Esophagus squamous epithelium (tissue), 4 donors: ENCODE data around the gene FNBP1L.

Source experiments
- POLR2A ChIP-seq, 4 donors: fragments of 450-650 bp; IDR thresholded peaks; one replicate each; pipeline ENCODE4 v1.6.1; 2017; ENCODE audit warnings: antibody characterized with exemption in 4 of 4, mild to moderate bottlenecking in 4 of 4, moderate library complexity in 3 of 4
- TF ChIP-seq, protein P1 (sequence below), 6 experiments: fragments of 450-650 bp in 4 of 6; fragments of 200-600 bp in 2 of 6; sonication (generic) in 2 of 6; IDR thresholded peaks; one replicate each; pipeline ENCODE4 v1.5.1; 2016 to 2019; ENCODE audit warnings: antibody characterized with exemption in 6 of 6, mild to moderate bottlenecking in 4 of 6, moderate library complexity in 4 of 6

DNA sequence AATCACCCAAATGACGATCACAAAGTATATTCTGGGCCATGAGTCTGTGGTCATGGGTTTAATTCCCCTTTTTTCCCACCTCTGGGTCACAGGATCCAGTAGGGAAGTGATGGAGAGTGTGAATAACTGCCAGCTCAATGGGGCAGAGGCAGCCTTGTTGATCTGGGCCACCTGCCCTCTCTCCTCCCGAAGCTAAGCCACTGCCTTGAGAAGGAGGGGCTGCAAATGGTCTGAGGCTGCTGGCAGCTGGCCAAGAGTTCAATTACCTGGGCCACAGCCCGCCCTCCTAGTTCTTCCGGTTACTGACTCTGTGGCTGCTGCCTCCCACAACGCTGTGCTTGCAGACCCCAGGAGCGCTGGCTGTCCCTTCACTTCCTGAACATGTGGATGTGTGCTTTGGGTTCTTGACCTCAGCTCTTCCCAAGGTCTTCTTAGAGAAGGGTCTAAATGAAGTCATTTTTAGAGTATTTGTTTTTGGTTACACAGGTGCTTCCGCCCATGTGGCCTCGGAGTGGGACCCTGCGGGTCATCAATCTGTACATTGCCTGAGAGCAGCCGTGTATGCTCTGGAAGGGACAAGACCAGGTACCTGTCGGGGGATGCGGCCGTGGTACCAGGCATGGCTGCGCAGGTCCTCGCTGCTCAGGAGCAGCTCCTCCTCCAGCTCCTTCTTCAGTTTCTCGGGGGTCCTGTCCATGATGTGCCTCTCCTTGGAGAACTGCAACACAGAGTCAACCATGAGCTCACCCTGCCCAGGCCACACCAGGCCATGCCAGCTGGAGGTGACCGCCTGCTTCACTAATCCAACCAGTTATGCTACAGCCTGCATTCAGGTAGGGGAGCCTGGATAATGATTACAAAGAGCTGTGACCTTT is 144.0 kb downstream of the FNBP1L start:
- no peak for TF ChIP-seq POLR2A (IDR thresholded peaks at IDR 0.05)
- TF ChIP-seq, protein P1, sequence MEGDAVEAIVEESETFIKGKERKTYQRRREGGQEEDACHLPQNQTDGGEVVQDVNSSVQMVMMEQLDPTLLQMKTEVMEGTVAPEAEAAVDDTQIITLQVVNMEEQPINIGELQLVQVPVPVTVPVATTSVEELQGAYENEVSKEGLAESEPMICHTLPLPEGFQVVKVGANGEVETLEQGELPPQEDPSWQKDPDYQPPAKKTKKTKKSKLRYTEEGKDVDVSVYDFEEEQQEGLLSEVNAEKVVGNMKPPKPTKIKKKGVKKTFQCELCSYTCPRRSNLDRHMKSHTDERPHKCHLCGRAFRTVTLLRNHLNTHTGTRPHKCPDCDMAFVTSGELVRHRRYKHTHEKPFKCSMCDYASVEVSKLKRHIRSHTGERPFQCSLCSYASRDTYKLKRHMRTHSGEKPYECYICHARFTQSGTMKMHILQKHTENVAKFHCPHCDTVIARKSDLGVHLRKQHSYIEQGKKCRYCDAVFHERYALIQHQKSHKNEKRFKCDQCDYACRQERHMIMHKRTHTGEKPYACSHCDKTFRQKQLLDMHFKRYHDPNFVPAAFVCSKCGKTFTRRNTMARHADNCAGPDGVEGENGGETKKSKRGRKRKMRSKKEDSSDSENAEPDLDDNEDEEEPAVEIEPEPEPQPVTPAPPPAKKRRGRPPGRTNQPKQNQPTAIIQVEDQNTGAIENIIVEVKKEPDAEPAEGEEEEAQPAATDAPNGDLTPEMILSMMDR (IDR thresholded peaks at IDR 0.05), result no peak
